ENCODE results near the gene ZNF678.

DNA sequence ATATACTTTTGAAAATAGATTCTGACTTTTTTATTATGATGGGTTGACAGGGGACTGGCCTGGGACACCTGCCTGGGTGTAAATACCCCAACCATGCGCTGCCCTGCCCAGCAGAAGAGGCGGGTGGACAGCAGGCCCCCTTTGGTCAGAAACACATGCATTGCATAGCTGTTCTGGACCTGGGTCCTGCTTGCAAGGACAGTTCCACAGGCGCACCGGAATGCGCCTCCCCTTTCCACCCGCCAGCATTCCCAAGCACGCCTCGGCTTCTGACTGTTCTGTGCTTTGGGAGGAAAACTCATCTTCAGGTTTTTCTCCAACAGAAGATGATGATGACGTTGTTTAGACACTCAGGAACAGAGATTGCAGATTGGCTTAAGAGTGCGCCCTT is 428 bp upstream of the ZNF678 start:
- TF ChIP-seq POLR2A (IDR thresholded peaks at IDR 0.05) (no peak), CTCF (IDR thresholded peaks at IDR 0.05) (no peak), EP300 (IDR thresholded peaks at IDR 0.05) (no peak)
